Fibroblast of pulmonary artery (primary cell): ENCODE measurements around the gene HHATL.

Experiments
- DNase-seq: peaks from one replicate; pipeline ENCODE4 v3.0.0-alpha.2; 2010; ENCODE audit warnings: low read depth
- H3K4me3 ChIP-seq: replicated peaks from 2 replicates; pipeline ENCODE4 v1.5.1; 2011; ENCODE audit warnings: low read depth, mild to moderate bottlenecking, control low read depth, low read length, moderate library complexity
- TF ChIP-seq, protein P1 (sequence below): IDR thresholded peaks from 2 replicates; pipeline ENCODE4 v1.5.1; 2011; ENCODE audit warnings: mild to moderate bottlenecking, control low read depth, low read length, inconsistent platforms; ENCODE audit errors: missing control alignments

Gene HHATL

GRCh38 chr3:42654331-42655201 is 48.0 kb downstream of the HHATL start:
- H3K4me3 ChIP-seq = peak overlapping the region; percentile 86
- peak; percentile 46 for DNase-seq
- TF ChIP-seq, protein P1, sequence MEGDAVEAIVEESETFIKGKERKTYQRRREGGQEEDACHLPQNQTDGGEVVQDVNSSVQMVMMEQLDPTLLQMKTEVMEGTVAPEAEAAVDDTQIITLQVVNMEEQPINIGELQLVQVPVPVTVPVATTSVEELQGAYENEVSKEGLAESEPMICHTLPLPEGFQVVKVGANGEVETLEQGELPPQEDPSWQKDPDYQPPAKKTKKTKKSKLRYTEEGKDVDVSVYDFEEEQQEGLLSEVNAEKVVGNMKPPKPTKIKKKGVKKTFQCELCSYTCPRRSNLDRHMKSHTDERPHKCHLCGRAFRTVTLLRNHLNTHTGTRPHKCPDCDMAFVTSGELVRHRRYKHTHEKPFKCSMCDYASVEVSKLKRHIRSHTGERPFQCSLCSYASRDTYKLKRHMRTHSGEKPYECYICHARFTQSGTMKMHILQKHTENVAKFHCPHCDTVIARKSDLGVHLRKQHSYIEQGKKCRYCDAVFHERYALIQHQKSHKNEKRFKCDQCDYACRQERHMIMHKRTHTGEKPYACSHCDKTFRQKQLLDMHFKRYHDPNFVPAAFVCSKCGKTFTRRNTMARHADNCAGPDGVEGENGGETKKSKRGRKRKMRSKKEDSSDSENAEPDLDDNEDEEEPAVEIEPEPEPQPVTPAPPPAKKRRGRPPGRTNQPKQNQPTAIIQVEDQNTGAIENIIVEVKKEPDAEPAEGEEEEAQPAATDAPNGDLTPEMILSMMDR = no peak

DNA sequence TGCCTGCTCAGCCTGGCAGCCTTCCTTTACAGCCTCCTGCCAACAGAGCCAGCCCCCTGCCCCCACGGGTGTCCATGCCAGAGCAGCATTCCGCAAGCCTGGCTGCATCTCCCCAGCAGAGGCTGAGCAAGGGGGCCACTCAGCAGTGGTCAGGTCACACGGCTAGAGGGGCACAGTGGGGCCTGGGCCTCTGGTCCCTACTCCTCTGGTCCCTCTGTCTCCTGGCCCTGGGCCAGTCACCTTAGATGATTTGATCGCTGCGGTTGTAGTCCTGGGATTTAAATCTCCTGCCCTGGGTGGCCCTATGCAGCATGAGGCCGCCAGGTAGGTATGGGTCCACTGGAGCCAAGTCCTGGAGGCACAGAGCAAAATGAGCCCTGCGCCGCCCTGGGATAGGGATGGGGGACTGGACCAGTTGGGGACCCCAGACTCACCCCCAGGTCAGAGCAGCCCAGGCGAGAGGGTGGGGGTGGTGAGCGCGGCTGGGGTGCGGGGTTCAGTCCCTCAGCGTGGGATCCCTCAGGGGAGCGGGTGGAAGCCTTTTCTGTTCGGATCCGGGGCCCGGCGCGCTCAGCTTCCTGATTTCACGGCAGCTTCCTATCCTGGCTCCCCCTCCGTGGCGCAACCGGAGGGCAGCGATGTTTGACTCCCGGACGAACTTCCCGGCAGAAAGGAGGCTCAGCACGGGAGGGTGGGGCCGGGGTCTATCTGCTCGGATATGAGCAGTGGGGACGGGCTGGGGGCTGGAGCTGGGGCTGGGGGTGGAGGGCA is 48.9 kb downstream of the HHATL start, which contains the start of gene ZBTB47:
ZBTB47 (plus strand) TSS at position 138 of the 771 bp plus-strand sequence. CDS start 4,659 bp downstream, outside the sequence.
- peak; percentile 54 for DNase-seq
- peak within 1 kb of the TSS; percentile 86 for H3K4me3 ChIP-seq
- TF ChIP-seq, protein P1 = no peak

- no peak for DNase-seq
- TF ChIP-seq, protein P1 = no peak
- peak overlapping the region; percentile 86 for H3K4me3 ChIP-seq
Measured at GRCh38 chr3:42653303-42653559, 49.4 kb downstream of the HHATL start.

- DNase-seq = peak; percentile 73
- TF ChIP-seq, protein P1 = no peak
- H3K4me3 ChIP-seq = peak overlapping the region; percentile 86
Measured at GRCh38 chr3:42652611-42653302, 49.8 kb downstream of the HHATL start.

DNA sequence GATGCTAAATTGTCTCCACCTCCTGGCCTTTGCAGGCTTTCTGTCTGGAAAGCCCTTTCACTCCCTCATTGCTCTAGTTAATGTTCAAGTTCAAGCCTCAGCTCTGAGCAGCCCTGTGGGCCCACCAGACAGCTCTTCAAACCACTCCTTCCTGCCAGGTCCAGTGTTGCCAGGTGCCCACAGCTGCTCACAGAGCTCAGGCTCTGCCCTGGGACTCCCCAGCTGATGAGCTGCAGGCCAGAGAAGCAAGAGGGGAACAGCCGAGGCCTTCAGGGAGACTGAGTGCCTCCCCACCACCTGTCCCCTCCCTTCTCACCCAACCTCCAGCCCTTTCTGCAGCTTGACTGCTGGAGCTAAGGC is 50.4 kb downstream of the HHATL start:
- H3K4me3 ChIP-seq = peak overlapping the region; percentile 86
- TF ChIP-seq, protein P1 = no peak

GRCh38 chr3:42651248-42652091 is 51.1 kb downstream of the HHATL start:
- DNase-seq = peak; percentile 52
- TF ChIP-seq, protein P1 = no peak
- H3K4me3 ChIP-seq = peak overlapping the region; percentile 6

More for the DNA sequence above, 50.4 kb downstream of the HHATL start:
- no peak for DNase-seq
